HG02981 (cell line): Measurements from ENCODE around the gene SAMD10.
"Not testable (repeated sequence)": the region's sequence is repeated elsewhere in the genome, so short reads cannot be mapped to it uniquely, and the experiment has no call there.

Experiments used
- ATAC-seq: cut with Tn5 transposase; IDR thresholded peaks from one replicate; pipeline ENCODE4 v1.9.1; 2021; ENCODE audit warnings: mild to moderate bottlenecking, moderate library complexity; ENCODE audit not compliant: unreplicated experiment

Gene SAMD10

DNA sequence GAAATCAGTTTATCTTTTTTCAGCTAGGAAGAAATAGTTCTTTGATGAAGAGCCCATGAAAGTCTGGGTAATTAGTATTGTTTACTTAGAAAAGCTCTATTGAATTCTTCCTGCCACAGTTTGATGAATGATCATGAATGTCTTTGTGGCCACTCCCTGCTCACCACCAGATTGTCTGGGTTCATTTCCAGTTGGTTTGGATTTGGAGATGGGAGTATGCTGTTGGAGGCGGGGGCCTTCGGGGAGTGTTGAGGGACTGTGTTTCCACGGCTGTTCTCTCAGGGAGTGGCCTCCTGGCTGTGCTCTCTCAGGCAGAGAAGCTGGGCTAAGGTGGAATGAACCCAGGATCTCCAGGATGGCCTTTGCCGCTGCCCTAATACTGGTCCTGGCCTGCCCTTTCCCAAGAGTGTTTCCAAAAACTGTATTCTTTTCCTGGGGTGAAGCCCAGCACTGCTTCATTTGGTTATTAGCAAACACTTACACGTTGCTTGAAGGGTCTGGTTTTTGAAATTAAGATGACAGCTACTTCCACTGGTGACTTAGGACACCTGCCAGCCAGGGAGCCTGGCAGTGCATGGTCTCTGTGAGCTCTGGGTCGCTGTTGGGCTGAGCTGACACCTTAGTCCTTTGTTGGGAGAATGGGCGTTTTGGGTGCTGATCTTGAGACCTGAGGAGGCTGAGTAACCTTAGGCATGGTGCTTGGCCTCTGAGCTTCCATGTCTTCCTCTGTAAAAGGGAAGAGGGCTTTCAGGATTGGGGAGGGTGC is 24.7 kb upstream of the SAMD10 start:
- ATAC-seq, result no peak

DNA sequence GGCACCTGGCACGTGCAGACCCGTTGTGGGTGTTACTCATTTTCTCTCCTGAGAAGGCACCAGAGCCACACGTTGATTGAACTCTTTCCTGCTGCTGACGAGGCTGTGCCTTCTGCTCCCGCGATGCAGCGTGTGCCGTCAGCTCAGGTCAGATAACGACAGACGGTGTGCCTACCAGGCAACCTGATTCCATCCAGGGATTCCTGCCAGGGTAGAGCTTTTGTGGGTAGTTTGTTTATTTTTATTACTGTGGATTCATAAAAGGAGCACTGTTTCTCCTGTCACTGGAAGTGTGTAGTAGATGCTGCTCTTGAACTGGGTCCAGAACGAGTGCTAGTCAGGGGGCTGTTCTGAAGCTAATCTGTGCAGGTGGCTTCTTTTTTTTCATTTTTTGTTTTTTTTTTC is 22.2 kb upstream of the SAMD10 start:
- ATAC-seq, result no peak

DNA sequence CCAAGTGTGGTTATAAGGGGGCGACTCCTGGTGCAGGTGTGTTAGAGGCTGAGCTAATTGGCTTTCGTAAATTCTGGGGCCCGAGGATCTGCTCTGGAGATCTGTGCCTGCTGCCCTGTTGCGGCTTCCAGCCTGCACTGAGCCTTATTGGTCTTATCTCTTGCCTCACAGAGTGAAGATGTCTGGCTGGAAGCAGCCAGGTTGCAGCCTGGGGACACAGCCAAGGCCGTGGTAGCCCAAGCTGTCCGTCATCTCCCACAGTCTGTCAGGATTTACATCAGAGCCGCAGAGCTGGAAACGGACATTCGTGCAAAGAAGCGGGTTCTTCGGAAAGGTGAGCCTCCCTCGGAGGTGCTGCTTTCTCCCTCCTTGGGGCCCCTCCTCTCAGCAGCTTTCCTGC is 21.5 kb upstream of the SAMD10 start:
- ATAC-seq, result no peak

DNA sequence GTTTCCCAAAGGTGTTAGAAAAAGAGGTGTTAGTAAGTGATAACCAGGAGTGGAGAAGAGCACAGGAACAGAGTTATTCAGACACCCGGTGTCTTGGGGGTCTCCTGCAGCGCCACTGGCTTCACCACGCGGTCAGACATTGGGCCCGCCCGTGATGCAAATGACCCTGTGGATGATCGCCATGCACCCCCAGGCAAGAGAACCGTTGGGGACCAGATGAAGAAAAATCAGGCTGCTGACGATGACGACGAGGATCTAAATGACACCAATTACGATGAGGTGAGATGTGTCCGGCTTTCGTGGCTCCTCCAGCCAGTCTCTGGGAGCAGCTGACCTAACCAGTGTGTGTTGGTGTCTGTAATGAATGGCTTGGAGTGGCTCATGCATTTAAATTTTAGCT is 3.5 kb upstream of the SAMD10 start:
- ATAC-seq, result no peak

DNA sequence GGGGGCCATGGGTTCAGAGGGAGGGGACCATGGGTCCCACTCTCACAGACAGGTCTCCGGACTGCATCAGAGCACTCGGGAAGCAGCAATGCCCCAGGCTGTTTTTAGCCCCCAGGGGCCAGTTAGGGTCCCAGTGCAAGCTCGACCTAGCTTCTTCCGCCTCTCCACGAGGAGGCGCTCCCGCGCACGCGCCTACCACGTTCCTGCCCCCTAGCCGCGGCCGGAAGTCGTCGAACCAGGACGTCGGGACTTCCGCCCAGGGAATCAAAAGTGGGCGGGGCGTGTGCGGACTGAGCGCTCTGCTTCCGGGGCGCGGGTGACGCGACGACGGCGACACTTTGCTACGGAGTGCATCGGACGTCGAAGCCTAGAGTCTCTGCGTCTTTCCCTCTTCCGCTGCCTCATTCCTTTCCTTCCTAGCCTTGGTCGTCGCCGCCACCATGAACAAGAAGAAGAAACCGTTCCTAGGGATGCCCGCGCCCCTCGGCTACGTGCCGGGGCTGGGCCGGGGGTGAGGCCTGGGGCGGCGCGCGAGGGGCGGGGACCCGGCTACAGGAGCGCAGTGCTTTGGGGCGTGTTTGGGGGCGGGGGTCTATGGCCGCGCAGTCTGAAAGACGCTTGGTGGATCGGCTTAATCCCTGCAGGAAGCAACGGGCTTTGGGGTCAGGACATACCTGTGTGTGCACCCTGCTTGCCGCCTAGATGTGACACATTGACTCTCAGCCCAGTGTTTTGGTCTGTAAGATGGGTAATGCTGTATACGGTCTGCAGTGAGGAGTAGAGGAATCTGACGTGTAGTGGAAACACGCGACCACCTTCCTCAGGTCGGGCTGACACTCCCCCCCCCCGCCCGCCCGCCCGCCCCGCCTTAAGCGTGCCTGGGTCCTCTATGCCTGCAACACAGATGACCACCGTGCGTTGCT is 1.6 kb upstream of the SAMD10 start, which contains the start of gene PRPF6:
Gene PRPF6, plus strand, starts transcription at position 327 of the 923 bp plus-strand sequence. Its CDS starts 114 bp downstream, at position 441.
- ATAC-seq, result peak; percentile 58

DNA sequence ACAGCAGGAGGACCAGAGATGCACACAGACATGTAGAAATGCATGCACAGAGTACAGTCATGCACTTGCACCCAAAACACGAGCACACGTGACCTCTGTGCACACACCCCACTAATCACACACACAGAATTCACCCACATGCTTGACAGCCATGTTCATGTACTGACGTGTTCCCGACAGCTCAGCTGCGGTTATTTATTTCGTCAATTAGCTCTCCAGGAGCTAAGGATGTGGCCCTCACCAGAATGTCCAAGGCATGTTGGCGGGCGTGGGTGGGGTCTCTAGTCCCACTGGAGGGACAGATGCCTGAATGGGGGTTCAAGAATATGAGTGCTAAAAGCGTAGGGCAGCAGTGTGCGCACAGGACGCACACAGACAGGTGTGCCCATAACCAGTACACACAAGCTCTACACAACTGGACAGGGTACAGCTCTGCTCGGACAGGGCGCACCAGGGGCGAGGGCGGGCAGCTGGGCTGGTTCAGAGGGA is 919 bp upstream of the SAMD10 start:
- no peak for ATAC-seq

DNA sequence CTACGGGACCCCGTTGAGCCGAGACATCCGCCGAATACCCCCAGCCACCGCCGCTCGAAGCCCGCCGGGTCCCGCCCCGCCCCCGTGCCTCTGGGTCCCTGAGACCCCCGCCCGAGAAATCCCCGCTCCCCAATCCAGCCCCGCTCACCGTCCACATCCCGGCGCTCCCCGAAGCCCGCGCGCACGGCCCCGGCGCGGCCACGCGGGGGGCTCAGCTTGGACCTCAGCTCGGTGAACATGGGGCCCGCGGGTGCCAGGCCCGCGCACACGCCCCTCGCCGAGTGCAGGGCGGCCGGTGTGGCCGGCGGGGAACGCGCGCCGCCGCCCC is 249 bp downstream of the SAMD10 start:
- no peak for ATAC-seq

DNA sequence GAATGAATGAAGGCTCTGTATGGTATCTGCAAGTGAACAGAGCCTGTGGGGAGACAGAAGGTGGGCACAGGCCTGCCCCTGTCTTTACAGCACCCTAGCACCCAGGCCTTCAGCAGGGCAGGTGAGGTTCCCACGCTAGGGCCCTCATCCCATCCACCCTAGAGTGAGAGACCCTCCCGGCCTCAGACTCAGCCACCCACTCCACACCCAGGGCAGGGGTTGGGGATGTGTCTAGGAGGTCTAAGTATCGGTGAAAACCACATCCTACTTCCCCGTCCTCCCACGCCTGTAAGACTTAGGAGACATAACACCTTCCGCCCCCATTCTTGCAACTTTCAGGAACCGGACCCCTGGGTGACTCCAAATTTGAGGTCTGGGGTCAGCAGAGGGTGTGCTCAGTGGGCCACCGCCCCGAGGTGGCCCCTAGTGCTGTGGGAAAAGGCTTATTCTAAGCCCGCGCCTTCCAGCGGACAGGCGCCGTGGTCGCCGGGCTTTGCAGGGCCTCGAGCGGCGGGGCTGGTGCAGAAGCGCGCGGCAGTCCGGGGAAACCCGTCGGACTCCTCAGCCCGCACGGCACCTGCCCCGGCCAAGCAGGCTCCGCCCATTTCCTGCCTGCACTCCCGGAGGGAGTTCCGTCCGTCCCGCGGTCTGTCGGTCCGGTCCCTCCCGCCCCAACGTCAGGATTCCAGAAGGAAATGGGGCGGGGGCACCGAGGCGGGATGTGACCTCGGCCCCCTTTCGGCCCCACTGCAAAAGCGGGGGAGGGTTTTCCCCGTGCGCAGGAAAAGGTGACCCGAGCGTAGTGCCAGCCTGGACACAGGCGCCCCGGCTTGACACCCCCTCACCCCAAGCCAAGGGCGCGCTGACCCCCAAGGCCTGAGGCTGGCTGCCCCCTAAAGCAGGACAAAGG is 868 bp downstream of the SAMD10 start:
- ATAC-seq, result peak; percentile 30

DNA sequence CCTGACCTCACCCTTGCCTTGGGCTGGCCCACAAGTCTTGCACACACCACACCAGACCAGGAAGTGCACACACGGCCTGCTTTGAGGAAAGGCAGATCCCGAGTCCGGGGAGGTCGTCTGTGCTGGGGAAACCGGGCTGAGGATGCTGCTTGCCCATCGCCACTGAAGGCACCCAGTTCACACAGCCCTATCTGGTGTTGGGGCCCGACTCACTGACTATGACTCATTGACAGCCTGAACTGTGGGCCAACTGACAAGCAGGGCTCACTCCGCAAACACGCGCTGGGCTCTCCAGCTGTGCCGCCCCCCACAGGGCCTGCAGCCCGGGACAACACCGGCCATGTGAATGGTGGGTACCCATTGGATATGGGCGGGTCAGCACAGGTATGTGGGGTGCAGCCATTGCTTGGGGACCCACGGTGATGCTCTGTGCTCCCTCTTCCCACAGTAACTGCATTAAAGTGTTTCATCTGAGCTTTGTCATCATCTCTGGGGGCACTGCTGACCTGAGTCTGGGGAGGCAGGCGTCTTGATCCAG is 1.6 kb downstream of the SAMD10 start:
- no peak for ATAC-seq

DNA sequence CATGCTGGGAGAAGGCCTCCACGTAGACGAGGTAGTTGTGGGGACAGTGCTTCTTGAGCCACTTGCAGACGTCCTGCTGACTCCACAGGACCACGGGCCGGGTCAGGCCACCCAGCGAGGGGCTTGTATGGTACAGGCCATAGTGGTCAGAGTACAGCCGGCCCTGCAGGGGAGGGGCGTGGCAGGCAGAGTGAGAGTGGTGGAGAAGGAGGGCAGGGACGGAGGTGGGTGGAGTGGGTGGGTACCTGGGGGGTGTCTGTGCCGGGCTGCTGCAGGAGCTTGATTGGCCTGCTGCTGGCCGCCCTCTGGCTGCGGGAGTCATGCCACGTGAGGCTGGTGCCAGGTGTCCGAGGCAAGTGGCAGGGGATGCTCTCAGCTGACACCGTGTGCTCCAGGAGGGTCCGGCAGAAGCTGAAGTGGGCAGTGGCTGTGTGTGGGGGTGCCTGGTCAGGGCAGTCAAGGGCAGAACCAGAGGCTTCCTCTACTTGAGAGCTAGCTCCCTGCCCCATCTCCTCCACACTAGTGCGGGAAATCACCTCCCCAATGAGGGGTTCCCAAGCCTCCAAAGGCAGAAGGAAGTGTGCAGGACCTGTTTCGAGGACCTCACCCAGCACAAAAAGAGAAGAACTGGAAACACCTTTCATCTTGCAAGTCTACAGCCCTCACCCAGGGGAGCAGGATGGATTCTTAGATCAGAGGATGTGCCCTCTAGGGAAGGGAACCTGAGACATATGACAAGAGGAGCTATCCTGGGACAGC is 2.3 kb downstream of the SAMD10 start:
- no peak for ATAC-seq

DNA sequence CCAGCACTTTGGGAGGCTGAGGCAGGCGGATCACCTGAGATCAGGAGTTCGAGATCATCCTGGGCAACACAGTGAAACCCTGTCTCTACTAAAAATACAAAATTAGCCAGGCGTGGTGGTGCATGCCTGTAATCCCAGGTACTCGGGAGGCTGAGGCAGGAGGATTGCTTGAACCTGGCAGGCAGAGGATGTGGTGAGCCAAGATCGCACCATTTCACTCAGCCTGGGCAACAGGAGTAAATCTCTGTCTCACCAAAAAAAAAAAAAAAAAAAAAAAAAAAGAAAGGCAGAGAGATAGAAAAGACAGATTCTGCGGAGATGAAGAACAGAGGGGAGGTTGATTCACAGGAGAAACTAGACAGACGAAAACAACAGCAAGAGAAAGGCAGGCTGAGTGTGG is 2.9 kb downstream of the SAMD10 start:
- not testable (repeated sequence) for ATAC-seq

DNA sequence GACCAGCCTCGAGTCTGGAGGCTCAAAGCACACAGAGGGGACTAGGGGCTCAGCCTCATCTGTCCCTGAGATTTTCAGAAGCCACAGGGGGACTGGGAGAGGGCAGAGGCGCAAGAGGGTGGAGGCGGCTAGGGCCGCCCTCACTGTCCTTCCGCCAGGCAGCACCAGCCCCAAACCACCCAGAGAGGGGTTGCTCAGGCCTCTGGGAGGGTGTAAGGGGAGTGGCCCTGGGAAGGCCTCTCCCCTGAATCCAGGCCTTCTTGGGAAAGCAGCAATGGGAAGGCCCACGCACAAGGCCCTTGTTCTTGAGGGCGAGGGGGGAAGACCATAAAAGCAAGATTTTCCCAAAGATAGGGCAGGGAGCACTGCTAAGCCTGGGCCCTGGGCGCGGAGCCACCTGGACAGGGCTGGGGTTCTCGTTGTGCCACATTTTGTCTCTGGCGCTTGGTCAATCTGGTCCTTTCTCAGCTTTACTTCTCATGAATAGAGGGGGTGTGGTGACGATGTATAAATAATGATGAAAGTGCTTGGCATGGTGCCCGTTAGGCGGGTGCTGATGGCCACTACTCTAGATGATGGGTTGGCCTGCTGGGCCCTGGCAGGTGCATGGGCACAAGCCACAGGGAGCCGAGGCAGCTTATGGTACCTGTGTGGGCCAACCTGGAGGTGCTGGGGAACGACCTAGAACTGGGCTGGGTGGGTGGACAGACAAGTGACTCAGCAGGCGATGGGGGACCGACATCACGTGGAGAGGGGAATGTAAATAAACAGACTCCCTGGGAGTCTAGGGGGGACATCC is 4.8 kb downstream of the SAMD10 start:
- no peak for ATAC-seq

DNA sequence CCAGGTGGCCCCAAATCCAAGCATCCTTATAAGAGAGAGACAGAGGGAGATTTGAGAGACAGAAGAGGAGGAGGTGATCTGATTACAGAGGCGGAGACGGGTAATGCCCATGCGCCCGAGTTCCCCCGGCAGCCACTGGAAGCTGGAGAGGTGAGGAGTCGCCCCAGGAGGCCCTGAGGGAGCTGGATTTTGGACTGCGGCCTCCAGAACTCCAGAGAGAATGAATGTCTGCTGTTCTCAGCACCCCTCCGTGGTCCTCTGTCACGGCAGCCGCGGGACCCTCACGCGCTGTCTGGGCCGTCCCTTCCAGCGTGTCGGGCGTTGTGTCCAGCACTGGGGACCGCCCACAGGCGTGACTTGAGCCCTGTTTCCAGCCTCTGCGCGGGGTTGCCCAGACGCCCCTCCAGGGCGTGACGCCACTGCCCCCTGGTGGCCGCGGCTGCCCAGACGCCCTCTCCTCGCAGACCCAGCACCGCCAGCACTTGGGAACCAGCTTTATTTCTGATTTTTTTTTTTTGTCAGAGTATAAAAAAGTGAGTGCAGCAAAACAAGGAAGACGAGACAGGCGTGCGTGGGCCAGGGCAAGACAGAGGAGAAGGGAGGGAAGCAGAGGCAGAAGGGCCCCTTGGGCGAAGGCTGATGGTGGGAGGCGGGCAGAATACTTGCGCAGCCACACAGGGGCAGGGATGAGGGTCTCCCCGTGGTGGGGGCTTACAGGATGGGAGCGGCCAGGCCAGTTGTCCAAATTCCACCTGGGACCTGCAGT is 5.6 kb downstream of the SAMD10 start:
- ATAC-seq, result no peak

DNA sequence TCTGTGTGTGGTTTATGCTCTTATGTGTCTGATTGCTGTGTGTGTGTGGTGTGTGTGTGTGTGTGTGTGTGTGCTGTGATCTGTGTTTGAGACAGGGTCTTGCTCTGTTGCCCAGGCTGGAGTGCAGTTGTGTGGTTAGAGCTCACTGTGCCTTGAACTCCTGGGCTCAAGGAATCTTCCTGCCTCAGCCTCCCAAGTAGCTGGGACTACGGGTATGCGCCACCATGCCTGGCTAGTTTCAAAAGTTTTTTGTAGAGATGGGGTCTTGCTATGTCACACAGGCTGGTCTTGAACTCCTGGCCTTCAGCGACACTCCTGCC is 6.3 kb downstream of the SAMD10 start:
- no peak for ATAC-seq

DNA sequence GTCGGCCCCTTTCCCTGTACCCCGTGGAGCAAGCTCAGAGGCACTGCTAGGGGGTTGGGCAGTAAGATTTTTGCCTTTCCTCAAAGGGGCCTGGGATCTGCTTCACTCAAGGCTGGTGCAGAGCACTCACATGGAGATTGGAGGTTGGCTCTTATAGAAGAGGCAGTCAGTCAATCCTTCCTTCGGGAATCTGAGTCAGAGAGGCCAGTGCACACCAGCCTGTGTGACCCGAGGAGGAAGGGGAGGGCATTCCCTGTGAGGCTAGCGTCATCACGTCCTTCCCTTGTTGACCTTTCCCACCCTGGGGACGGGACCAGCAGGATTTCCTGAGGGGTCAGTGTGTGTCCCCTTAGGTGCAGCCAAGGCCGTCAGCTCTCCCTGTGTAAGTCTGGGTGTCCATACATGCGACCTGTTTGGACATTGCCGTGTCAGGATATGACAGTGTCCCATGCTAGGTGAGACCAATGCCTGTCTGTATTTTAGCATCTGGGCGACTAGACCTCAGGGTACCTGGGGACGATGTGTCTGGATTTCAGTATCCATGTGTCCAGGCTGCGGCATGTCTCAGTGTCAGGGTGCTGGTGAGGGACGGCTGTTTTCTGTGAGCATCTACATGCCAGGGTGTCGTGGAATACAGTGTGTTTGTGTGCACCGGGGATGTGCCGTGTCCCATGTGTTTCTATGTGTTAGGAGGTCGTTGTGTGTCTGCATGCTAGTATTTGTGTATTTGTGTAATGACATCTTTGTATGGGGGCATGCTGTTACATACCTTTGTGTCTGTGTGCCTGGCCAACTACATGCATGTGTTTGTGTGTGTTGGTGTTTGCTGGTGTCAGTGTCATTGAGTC is 6.9 kb downstream of the SAMD10 start:
- no peak for ATAC-seq

DNA sequence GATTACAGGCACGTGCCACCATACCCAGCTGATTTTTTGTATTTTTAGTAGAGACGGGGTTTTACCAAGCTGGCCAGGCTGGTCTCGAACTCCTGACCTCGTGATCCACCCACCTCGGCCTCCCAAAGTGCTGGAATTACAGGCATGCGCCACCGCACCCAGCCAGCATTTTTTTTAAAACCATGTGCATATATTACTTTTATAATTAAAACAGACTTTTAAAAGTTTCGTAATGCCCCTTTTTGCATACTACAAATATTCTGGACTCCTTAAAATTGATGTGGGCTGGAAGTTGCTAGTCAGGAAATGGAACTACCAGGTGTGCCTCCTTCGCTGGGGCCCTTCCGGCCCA is 7.5 kb downstream of the SAMD10 start:
- ATAC-seq, result not testable (repeated sequence)

DNA sequence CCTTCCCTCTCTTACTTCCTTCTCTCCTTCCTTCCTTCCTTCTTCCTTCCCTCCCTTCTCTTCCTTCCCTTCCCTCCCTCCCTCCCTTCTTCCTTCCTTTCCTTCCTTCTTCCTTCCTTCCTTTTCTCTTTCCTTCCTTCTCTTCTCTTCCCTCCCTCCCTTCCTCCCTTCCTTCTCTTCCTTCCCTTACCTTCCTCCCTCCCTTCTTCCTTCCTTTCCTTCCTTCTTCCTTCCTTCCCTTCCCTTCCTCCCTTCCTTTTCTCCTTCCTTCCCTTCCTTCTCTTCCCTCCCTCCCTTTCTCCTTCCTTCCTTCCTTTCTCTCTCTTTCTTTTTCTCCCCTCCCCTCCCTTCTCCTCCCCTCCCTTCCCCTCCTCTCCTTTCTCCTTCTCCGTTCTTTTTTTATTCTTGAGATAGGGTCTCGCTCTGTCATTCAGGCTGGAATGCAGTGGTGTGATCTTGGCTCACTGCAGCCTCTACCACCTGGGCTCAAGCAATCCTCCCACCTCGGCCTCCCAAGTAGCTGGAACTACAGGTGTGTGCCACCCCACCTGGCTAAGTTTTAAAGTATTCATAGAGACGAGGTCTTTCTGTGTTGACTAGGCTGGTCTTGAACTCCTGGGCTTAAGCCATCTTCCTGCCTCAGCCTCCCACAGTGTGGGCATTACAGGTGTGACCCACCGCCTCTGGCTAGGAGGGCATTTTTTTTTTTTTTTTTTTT is 8.6 kb downstream of the SAMD10 start:
- ATAC-seq, result no peak
